DOHH2 (cell line): ENCODE measurements around the gene POLRMT.

Source experiments
- H3F3A ChIP-seq: fragments of 200-600 bp; sonication (generic), shearing (Covaris generic); 2 replicates; pipeline ENCODE4 v1.6.0; 2016; ENCODE audit warnings: antibody characterized with exemption, mild to moderate bottlenecking; ENCODE audit not compliant: control insufficient read depth, insufficient read depth
- H3K27ac ChIP-seq: fragments of 200-600 bp; sonication (generic); 2 replicates; pipeline ENCODE4 v1.5.1; 2014; ENCODE audit warnings: low read depth, mild to moderate bottlenecking, low read length, moderate library complexity
- H3K27me3 ChIP-seq: fragments of 200-600 bp; sonication (generic); 2 replicates; pipeline ENCODE4 v1.6.1; 2014; ENCODE audit warnings: mild to moderate bottlenecking, low read length, mixed read lengths; ENCODE audit not compliant: control insufficient read depth
- H3K36me3 ChIP-seq: fragments of 200-600 bp; sonication (generic); 2 replicates; pipeline ENCODE4 v1.6.1; 2014; ENCODE audit warnings: mild to moderate bottlenecking, low read length, moderate library complexity, mixed read lengths; ENCODE audit not compliant: control insufficient read depth
- H3K4me1 ChIP-seq: fragments of 200-600 bp; sonication (generic); 2 replicates; pipeline ENCODE4 v1.6.1; 2014; ENCODE audit warnings: mild to moderate bottlenecking, low read length, mixed read lengths; ENCODE audit not compliant: control insufficient read depth
- H3K4me2 ChIP-seq: fragments of 200-600 bp; sonication (generic); 2 replicates; pipeline ENCODE4 v1.6.0; 2014; ENCODE audit warnings: mild to moderate bottlenecking, low read length, moderate library complexity
- H3K4me3 ChIP-seq: fragments of 200-600 bp; sonication (generic); 2 replicates; pipeline ENCODE4 v1.5.1; 2014; ENCODE audit warnings: mild to moderate bottlenecking, low read length, mixed read lengths
- H3K79me2 ChIP-seq: fragments of 200-600 bp; sonication (generic); 2 replicates; pipeline ENCODE4 v1.6.1; 2014; ENCODE audit warnings: mild to moderate bottlenecking, low read length, mixed read lengths; ENCODE audit not compliant: control insufficient read depth
- H3K9me2 ChIP-seq: fragments of 200-600 bp; sonication (generic); replicated peaks from 2 replicates; pipeline ENCODE4 v1.6.1; 2014; ENCODE audit warnings: mild to moderate bottlenecking, low read length, mixed read lengths; ENCODE audit not compliant: control insufficient read depth
- H3K9me3 ChIP-seq: fragments of 200-600 bp; sonication (generic); 2 replicates; pipeline ENCODE4 v1.6.1; 2014; ENCODE audit warnings: antibody characterized with exemption, low read length, mixed read lengths; ENCODE audit not compliant: control insufficient read depth, insufficient read depth
- H4K20me1 ChIP-seq: fragments of 200-600 bp; sonication (generic); 2 replicates; pipeline ENCODE4 v1.6.0; 2014; ENCODE audit warnings: low read depth, mild to moderate bottlenecking, antibody characterized with exemption, low read length, moderate library complexity; ENCODE audit not compliant: control insufficient read depth, insufficient read depth
- EZH2phosphoT487 ChIP-seq: fragments of 200-600 bp; sonication (generic); IDR thresholded peaks from 2 replicates; pipeline ENCODE4 v1.6.1; 2017; ENCODE audit warnings: borderline replicate concordance, mild to moderate bottlenecking, antibody characterized with exemption, low read length, moderate library complexity, mixed read lengths
- TF ChIP-seq, protein P1 (sequence below): fragments of 200-600 bp; sonication (generic); IDR thresholded peaks from one replicate; pipeline ENCODE4 v1.5.1; 2014; ENCODE audit warnings: antibody characterized with exemption, mild to moderate bottlenecking, low read depth, low read length; ENCODE audit not compliant: poor library complexity, severe bottlenecking

The POLRMT gene

GRCh38 chr19:572743-573518, 60.4 kb downstream of the POLRMT start:
- Histone ChIP-seq H3F3A (peaks cover 15% of the 10 kb centered on the region), H3K36me3 (peaks cover 49% of the 10 kb centered on the region), H3K9me2 (no peaks in the 10 kb centered on the region), H3K79me2 (peaks cover 64% of the 10 kb centered on the region), H3K4me1 (peaks cover 21% of the 10 kb centered on the region), H3K27ac (peak overlapping the region; percentile 44), H3K9me3 (no peaks in the 10 kb centered on the region), H4K20me1 (peaks cover 22% of the 10 kb centered on the region), H3K27me3 (no peaks in the 10 kb centered on the region), H3K4me3 (peak overlapping the region; percentile 95), H3K4me2 (peak overlapping the region; percentile 95)
- TF ChIP-seq EZH2phosphoT487, result no peak
- TF ChIP-seq, protein P1, sequence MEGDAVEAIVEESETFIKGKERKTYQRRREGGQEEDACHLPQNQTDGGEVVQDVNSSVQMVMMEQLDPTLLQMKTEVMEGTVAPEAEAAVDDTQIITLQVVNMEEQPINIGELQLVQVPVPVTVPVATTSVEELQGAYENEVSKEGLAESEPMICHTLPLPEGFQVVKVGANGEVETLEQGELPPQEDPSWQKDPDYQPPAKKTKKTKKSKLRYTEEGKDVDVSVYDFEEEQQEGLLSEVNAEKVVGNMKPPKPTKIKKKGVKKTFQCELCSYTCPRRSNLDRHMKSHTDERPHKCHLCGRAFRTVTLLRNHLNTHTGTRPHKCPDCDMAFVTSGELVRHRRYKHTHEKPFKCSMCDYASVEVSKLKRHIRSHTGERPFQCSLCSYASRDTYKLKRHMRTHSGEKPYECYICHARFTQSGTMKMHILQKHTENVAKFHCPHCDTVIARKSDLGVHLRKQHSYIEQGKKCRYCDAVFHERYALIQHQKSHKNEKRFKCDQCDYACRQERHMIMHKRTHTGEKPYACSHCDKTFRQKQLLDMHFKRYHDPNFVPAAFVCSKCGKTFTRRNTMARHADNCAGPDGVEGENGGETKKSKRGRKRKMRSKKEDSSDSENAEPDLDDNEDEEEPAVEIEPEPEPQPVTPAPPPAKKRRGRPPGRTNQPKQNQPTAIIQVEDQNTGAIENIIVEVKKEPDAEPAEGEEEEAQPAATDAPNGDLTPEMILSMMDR, result no peak

GRCh38 chr19:572140-572742, 61.1 kb downstream of the POLRMT start, which contains the start of gene BSG:
BSG (plus strand) TSS chr19:572596; CDS start chr19:572635, 39 bp downstream.
- peaks cover 45% of the 10 kb centered on the region for H3K36me3 ChIP-seq
- no peaks in the 10 kb centered on the region for H3K9me2 ChIP-seq
- H4K20me1 ChIP-seq, result peaks cover 22% of the 10 kb centered on the region
- peaks cover 57% of the 10 kb centered on the region for H3K79me2 ChIP-seq
- TF ChIP-seq, protein P1, result no peak
- TF ChIP-seq EZH2phosphoT487, result no peak
- H3K27ac ChIP-seq, result peak within 1 kb of the TSS; percentile 96
- H3K9me3 ChIP-seq, result no peaks in the 10 kb centered on the region
- peaks cover 21% of the 10 kb centered on the region for H3K4me1 ChIP-seq
- peak within 1 kb of the TSS; percentile 95 for H3K4me2 ChIP-seq
- no peaks in the 10 kb centered on the region for H3K27me3 ChIP-seq
- peak within 1 kb of the TSS; percentile 95 for H3K4me3 ChIP-seq
- peaks cover 15% of the 10 kb centered on the region for H3F3A ChIP-seq

DNA sequence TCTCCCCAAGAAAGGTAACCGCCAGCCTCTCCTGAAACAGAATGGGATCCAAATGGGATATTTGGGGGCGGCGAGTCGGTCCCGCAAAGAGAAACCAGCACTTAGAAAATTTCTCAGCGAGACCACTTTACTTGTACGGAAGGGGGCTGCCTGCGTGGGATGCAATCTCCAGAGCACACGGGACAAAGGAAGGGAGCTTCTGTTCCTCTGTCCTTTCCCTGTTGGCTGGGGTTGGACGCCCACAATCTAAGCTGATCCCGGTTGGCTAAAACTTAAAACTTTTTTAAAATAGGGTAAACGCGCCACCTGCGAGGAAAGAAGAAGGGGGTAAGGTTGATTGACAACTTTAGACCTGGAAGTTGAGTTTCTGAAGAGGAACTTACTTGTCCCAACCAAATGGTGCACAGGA, 61.8 kb downstream of the POLRMT start:
- peaks cover 41% of the 10 kb centered on the region for H3K36me3 ChIP-seq
- H3K27me3 ChIP-seq, result no peaks in the 10 kb centered on the region
- peaks cover 21% of the 10 kb centered on the region for H3K4me1 ChIP-seq
- H3K9me3 ChIP-seq, result no peaks in the 10 kb centered on the region
- TF ChIP-seq EZH2phosphoT487, result no peak
- TF ChIP-seq, protein P1, result no peak
- H3F3A ChIP-seq, result peaks cover 15% of the 10 kb centered on the region
- H3K27ac ChIP-seq, result peak overlapping the region; percentile 96
- H4K20me1 ChIP-seq, result peaks cover 16% of the 10 kb centered on the region
- H3K9me2 ChIP-seq, result no peaks in the 10 kb centered on the region
- peaks cover 50% of the 10 kb centered on the region for H3K79me2 ChIP-seq
- peak overlapping the region; percentile 95 for H3K4me3 ChIP-seq
- peak overlapping the region; percentile 78 for H3K4me2 ChIP-seq
